ENCODE data around the gene ACE2.

GRCh38 chrX:15515931-15516330 is 84.8 kb downstream of the ACE2 start:
- TF ChIP-seq CTCF (conservative IDR thresholded peaks at IDR 0.05 in 1 of 2, IDR thresholded peaks at IDR 0.05 in 1 of 2; ENCODE audit: low read depth in 1 of 2, low read length in 2 of 2) (no peak), EZH2 (IDR thresholded peaks at IDR 0.05; ENCODE audit: low read length, missing control alignments) (no peak)
